ENCODE data around the gene JAK2. TPM values are rescaled to one million over a fixed set of nuclear protein-coding genes. Genes with fewer than 3 reads are reported as not detected.

The JAK2 gene
- total and polyA plus RNA-seq, 10 of the 15 experiments (the other 5 are each of a cell fraction or from before 2014, with no cell fraction given): 4.1 to 22.9 (median 13.7) TPM

GRCh38 chr9:4987961-4988421, 2.9 kb downstream of the JAK2 start:
- in situ Hi-C loops (cut with MboI) (loop anchor here (5.0 kb wide), 2 partner anchors 231 to 604 kb away; no protein-coding TSS in a partner anchor), intact Hi-C loops (cut with micrococcal nuclease; ENCODE audit: unreplicated experiment) (loop anchor here (2.0 to 10.0 kb wide), 9 partner anchors 101 to 1463 kb away; partner anchors contain the start of genes PDCD1LG2, RCL1 and RFX3)
- ChIA-PET RAD21 (ENCODE audit: unreplicated experiment) (interaction anchor here (0.6 to 6.5 kb wide), 20 partner anchors 9 to 613 kb away, joined by 3 to 92 read pairs (median 5); partner anchors contain the start of gene RCL1), POLR2A (interaction anchor here (0.6 to 3.8 kb wide), 6 partner anchors 17 to 454 kb away, joined by 3 to 18 read pairs (median 4); no protein-coding TSS in a partner anchor), SMC1A (ENCODE audit: uncharacterized antibody, unreplicated experiment) (interaction anchor here (0.6 to 8.8 kb wide), 30 partner anchors 17 to 613 kb away, joined by 3 to 107 read pairs (median 4); partner anchors contain the start of gene RCL1), CTCF (interaction anchor here (0.6 to 7.7 kb wide), 56 partner anchors 10 to 1547 kb away, joined by 3 to 147 read pairs (median 4); partner anchors contain the start of gene PLGRKT)
- Histone ChIP-seq H3K4me3 (peak overlapping the region; percentile 47), H3K9me3 (replicated peaks; ENCODE audit: control insufficient read depth, insufficient read depth, low read length) (peaks cover 9% of the 10 kb centered on the region), H2AFZ (ENCODE audit: control insufficient read depth, low read depth, low read length) (no peak overlapping the region), H3K79me2 (ENCODE audit: control insufficient read depth, insufficient read depth, low read length) (peaks cover 63% of the 10 kb centered on the region), H3K4me1 (ENCODE audit: control insufficient read depth, insufficient read depth, low read length) (peaks cover 9% of the 10 kb centered on the region), H3K27me3 (replicated peaks in 1 of 2; ENCODE audit: control insufficient read depth in 2 of 2, insufficient read depth in 2 of 2, low read length in 1 of 2) (no peaks in the 10 kb centered on the region), H4K20me1 (ENCODE audit: control insufficient read depth, insufficient read depth) (no peaks in the 10 kb centered on the region), H3K27ac (ENCODE audit: control insufficient read depth, insufficient read depth) (peak overlapping the region; percentile 47), H3K4me2 (ENCODE audit: control insufficient read depth, insufficient read depth) (peak overlapping the region; percentile 74), H3K36me3 (ENCODE audit: control insufficient read depth in 2 of 2, insufficient read depth in 2 of 2, low read length in 1 of 2) (peaks cover 5 to 10% of the 10 kb centered on the region in 2 experiments), H3K9ac (ENCODE audit: control insufficient read depth, insufficient read depth, low read length) (no peak overlapping the region)
- FAIRE-seq (peak; percentile 88), ATAC-seq (no peak), DNase-seq (ENCODE audit: low read depth, low spot score) (peak; percentile 66)
- BruUV-seq (replicated peaks): no TSS peak
- WGBS (ENCODE audit: insufficient coverage, insufficient replicate concordance, low lambda C conversion rate, missing lambda C conversion rate): 0% methylated on average over 2 of the region's 2 CpGs
- peak; percentile 67 for TF ChIP-seq EED (IDR thresholded peaks at IDR 0.05; ENCODE audit: low read depth)
- TF ChIP-seq GABPA (IDR thresholded peaks at IDR 0.05; ENCODE audit: low read depth): no peak
- TF ChIP-seq WRNIP1 (IDR thresholded peaks at IDR 0.05; ENCODE audit: borderline replicate concordance, low read depth, low read length): 0 out of 2 replicates have a peak, but pooled peaks have one; percentile 33
- TF ChIP-seq MYC (IDR thresholded peaks at IDR 0.05; ENCODE audit: insufficient read depth, insufficient read length, insufficient replicate concordance, low read length, severe bottlenecking): no peak
- no peak for TF ChIP-seq TCF3 (IDR thresholded peaks at IDR 0.05; ENCODE audit: borderline replicate concordance, insufficient read depth, low read depth, low read length)
- no peak for TF ChIP-seq MXI1 (IDR thresholded peaks at IDR 0.05; ENCODE audit: low read depth, low read length)
- TF ChIP-seq LARP7 (IDR thresholded peaks at IDR 0.05): 0 out of 2 replicates have a peak, but pooled peaks have one; percentile 29
- no peak for TF ChIP-seq KLF5 (IDR thresholded peaks at IDR 0.05; ENCODE audit: partially characterized antibody)
- TF ChIP-seq POU2F2 (IDR thresholded peaks at IDR 0.05; ENCODE audit: borderline replicate concordance, low read depth, low read length): no peak
- peak; percentile 73 for TF ChIP-seq RUNX3 (IDR thresholded peaks at IDR 0.05; ENCODE audit: low read length)
- no peak for TF ChIP-seq BHLHE40 (IDR thresholded peaks at IDR 0.05; ENCODE audit: borderline replicate concordance in 1 of 2, low read depth in 2 of 2, low read length in 1 of 2)
- peak; percentile 38; the same call in 1 of the 2 replicates for TF ChIP-seq NBN (IDR thresholded peaks at IDR 0.05)
- no peak for TF ChIP-seq SUPT20H (IDR thresholded peaks at IDR 0.05; ENCODE audit: borderline replicate concordance, control insufficient read depth, low read depth, low read length)
- TF ChIP-seq RAD21 (IDR thresholded peaks at IDR 0.05; ENCODE audit: insufficient read depth, low read depth, low read length): peak; percentile 79
- TF ChIP-seq ZBED1 (IDR thresholded peaks at IDR 0.05; ENCODE audit: borderline replicate concordance): no peak
- TF ChIP-seq IKZF2 (IDR thresholded peaks at IDR 0.05): peak; percentile 73 to 77
- peak; percentile 47 for TF ChIP-seq SKIL (IDR thresholded peaks at IDR 0.05; ENCODE audit: low read depth, poor library complexity, severe bottlenecking)
- 0 out of 2 replicates have a peak, but pooled peaks have one; percentile 44 for TF ChIP-seq FOXM1 (IDR thresholded peaks at IDR 0.05; ENCODE audit: low read depth, low read length)
- TF ChIP-seq YY1 (IDR thresholded peaks at IDR 0.05; ENCODE audit: low read depth, low read length): peak; percentile 72
- TF ChIP-seq MEF2B (IDR thresholded peaks at IDR 0.05; ENCODE audit: partially characterized antibody, poor library complexity, severe bottlenecking): peak; percentile 13
- no peak for TF ChIP-seq ZZZ3 (IDR thresholded peaks at IDR 0.05; ENCODE audit: control insufficient read depth, insufficient read length, low read depth)
- TF ChIP-seq MYB (IDR thresholded peaks at IDR 0.05; ENCODE audit: borderline replicate concordance, low read depth, low read length): no peak
- peak; percentile 39; the same call in 1 of the 2 replicates for TF ChIP-seq RB1 (IDR thresholded peaks at IDR 0.05; ENCODE audit: borderline replicate concordance)
- no peak for TF ChIP-seq NFYB (IDR thresholded peaks at IDR 0.05; ENCODE audit: insufficient read depth, low read depth, low read length)
